Stimulated activated CD4-positive, alpha-beta T cell treated with anti-CD3 and anti-CD28 coated beads, TNF-alpha, amount 100 ng/mL, for 48 hours (primary cell): ENCODE measurements around the gene TMEM267.
"Not testable (repeated sequence)": the region's sequence is repeated elsewhere in the genome, so short reads cannot be mapped to it uniquely, and the experiment has no call there.

Source experiments
- DNase-seq, 3 donors: peaks; one replicate each; pipeline ENCODE4 v3.0.0-alpha.2; 2020; ENCODE audit warnings: low read depth in 3 of 3

The TMEM267 gene

DNA sequence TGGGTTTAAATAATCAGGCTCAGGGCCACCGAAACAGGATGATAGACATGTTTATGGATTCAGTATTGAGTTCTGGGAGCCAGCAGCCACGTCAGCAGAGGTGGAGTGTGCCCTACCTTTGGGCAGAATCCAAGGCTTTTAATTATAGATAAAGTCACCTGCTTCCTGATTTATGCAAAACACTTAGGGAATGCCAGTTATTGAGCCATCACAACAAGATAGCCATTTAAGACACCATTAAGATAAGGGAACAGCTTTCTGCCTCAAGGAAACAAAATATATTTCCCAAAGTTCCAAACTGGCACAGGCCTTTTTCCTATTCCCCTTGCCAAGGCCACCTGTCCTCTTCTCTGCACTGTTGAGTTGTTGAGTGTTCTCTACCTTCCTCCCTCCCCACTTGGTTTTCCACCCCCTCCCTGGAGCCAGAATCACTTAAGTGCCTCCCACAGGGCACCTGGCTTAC, 73.8 kb downstream of the TMEM267 start:
- DNase-seq, result no peak

DNA sequence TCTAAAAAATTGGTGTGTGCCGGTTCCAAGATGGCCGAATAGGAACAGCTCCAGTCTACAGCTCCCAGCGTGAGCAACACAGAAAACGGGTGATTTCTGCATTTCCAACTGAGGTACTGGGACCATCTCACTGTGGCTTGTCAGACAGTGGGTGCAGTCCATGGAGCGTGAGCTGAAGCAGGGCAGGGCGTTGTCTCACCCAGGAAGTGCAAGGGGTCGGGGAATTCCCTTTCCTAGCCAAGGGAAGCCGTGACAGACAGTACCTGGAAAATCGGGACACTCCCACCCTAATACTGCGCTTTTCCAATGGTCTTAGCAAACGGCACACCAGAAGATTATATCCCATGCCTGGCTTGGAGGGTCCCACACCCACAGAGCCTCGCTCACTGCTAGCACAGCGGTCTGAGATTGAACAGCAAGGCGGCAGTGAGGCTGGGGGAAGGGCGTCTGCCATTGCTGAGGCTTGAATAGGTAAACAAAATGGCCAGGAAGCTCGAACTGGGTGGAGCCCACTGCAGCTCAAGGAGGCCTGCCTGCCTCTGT, 81.1 kb downstream of the TMEM267 start:
- not testable (repeated sequence) for DNase-seq

DNA sequence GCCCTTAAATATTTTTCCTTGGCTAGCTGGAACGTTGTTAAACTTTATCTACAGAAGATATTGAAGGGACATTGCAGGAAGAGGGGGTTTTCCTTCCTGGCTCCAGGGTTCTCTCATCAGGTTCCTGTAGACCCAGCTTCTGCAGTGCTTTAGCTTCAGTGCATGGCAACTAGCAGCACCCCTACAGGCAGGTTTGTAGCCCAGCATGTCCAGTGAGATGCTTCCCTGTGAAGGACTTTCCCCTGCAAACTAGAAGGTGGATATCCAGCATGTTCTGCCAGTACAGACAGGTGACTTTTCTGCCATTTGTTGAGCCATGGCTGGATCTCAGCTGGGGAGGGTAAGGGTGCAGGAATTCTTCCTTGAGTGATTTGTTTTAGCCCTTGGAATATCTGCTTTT, 81.8 kb downstream of the TMEM267 start:
- DNase-seq, result no peak

DNA sequence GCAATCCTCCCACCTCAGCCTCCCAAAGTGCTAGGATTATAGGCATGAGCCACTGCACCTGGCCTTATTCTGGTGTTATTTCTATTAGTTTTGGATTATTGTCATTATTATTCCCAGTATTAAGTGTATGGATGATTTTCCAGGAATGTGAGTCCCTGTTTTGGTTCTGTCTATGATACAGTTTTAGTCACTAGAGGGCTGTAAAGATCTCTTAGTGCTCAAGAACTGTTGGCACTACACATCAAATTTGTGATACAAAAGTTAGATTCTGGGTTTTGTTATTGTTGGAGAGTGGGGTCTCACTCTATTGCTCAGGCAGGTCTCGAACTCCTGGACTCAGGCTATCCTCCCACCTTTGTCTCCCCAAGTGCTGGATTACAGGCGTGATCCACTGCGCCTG, 83.6 kb downstream of the TMEM267 start:
- no peak for DNase-seq

DNA sequence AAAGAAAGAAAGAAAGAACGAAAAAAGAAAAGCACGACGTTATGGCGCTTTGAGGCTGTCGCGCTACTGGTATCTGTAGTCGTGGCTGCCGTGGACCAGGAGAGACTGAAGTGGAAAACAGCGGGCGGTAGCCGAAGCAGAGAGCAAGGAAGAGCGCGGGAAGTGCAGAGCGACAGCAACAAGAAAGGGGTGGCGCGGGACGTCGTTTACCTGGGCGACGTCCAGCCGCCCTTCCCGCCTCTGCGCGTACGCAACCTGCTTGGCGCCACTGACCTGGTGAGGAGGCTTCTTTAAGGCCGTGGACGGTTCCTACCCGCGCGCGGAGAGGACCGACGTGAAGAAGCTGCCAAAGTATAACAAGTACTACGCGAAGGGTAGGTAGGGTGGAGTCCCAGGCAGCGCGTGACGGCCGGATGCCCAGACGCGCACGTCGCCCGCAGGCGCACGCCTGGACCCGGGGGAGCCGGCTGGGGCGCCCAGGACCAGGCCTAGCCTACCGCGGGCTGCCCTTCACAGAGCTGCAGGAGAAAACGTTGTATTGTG, 86.8 kb downstream of the TMEM267 start:
- peak; percentile 24 to 55 (median 43) for DNase-seq
